HepG2 (cell line): ENCODE results near the gene PEX14. TPM values are rescaled to one million over a fixed set of nuclear protein-coding genes. Genes with fewer than 3 reads are reported as not detected.
A peak's percentile ranks its signal among the peaks of the same experiment; 100 is the strongest.

Experiments used
- ATAC-seq: fragments of 200-7000 bp; cut with Tn5 transposase; 3 replicates; pipeline ENCODE4 v1.9.1; 2020; ENCODE audit warnings: mild to moderate bottlenecking, moderate library complexity
- BruUV-seq: library from RNA; stranded (reverse); fragments of 400-500 nt; replicated peaks from 2 replicates; lab custom pipeline; 2021; lab: Mats Ljungman, UMichigan
- CTCF ChIA-PET: fragments of 300-600 bp; formaldehyde crosslinking; extraction: SDS; loops from one replicate; lab custom pipeline; 2021; ENCODE audit warnings: low total read pairs, inconsistent platforms, low intra/inter-chr PET ratio; lab: Yijun Ruan, JAX
- POLR2A ChIA-PET: fragments of 350-600 bp; sonication (Branson Sonifier 250); formaldehyde crosslinking; loops from one replicate; lab custom pipeline; 2020; ENCODE audit warnings: antibody characterized with exemption, inconsistent platforms; lab: Yijun Ruan, JAX
- DNase-seq: peaks from one replicate; pipeline ENCODE4 v3.0.0-alpha.2; 2015; ENCODE audit warnings: low spot score
- FAIRE-seq: peaks from 3 replicates; lab custom pipeline; 2011; peaks lifted over from hg19 to GRCh38; lab: Jason Lieb, UNC
- H2AFZ ChIP-seq: one replicate; pipeline ENCODE4 v1.6.1; 2011; ENCODE audit warnings: low read length, inconsistent platforms
- H3K27ac ChIP-seq: fragments of 300-600 bp; 3 replicates; pipeline ENCODE4 v1.8.0; 2011; ENCODE audit warnings: mixed run types, mild to moderate bottlenecking, mixed read lengths, low read length, inconsistent platforms; ENCODE audit not compliant: insufficient read depth; ENCODE audit errors: extremely low read length
- H3K27me3 ChIP-seq, 2 experiments: fragments of 200-600 bp in 1 of 2; 2 replicates in 1 of 2; 3 replicates in 1 of 2; pipeline versions ENCODE4 v1.6.0 to v1.8.0; 2011; ENCODE audit warnings: low read length in 2 of 2, mild to moderate bottlenecking in 2 of 2, moderate library complexity in 2 of 2, inconsistent platforms in 1 of 2; ENCODE audit not compliant: insufficient read depth in 2 of 2, control insufficient read depth in 1 of 2
- H3K36me3 ChIP-seq, 2 experiments: fragments of 200-600 bp in 1 of 2; replicated peaks in 1 of 2; 2 replicates in 1 of 2; 3 replicates in 1 of 2; pipeline versions ENCODE4 v1.5.1 to v1.8.0; 2011; ENCODE audit warnings: low read length in 2 of 2, inconsistent platforms in 1 of 2; ENCODE audit not compliant: insufficient read depth in 2 of 2, control insufficient read depth in 1 of 2
- H3K4me1 ChIP-seq: 2 replicates; pipeline ENCODE4 v1.5.1; 2012; ENCODE audit warnings: low read length, inconsistent platforms; ENCODE audit not compliant: insufficient read depth
- H3K4me2 ChIP-seq: 2 replicates; pipeline ENCODE4 v1.6.0; 2011; ENCODE audit warnings: low read depth, low read length, inconsistent platforms
- H3K4me3 ChIP-seq, 3 experiments: fragments of 200-600 bp in 1 of 3; sonication (generic), shearing (Covaris generic) in 1 of 3; replicated peaks in 1 of 3; 2 replicates each; pipeline ENCODE4 v1.5.1; 2011 to 2016; ENCODE audit warnings: low read length in 3 of 3, inconsistent platforms in 2 of 3, low read depth in 2 of 3, mild to moderate bottlenecking in 2 of 3, control low read depth in 1 of 3, mixed read lengths in 1 of 3; ENCODE audit not compliant: insufficient read depth in 1 of 3
- H3K79me2 ChIP-seq: one replicate; pipeline ENCODE4 v1.6.1; 2011; ENCODE audit warnings: low read length, inconsistent platforms; ENCODE audit not compliant: insufficient read depth
- H3K9ac ChIP-seq: 2 replicates; pipeline ENCODE4 v1.6.0; 2011; ENCODE audit warnings: mild to moderate bottlenecking, low read depth, low read length, inconsistent platforms; ENCODE audit not compliant: insufficient read depth
- H3K9me3 ChIP-seq: 2 replicates; pipeline ENCODE4 v1.5.1; 2012; ENCODE audit warnings: mild to moderate bottlenecking, low read length
- H4K20me1 ChIP-seq: 2 replicates; pipeline ENCODE4 v1.6.0; 2011; ENCODE audit warnings: inconsistent platforms, mild to moderate bottlenecking, low read length, moderate library complexity; ENCODE audit not compliant: insufficient read depth
- CTCF ChIP-seq: sonication (generic); formaldehyde crosslinking; IDR thresholded peaks from 2 replicates; pipeline ENCODE4 v1.5.0; 2020; ENCODE audit warnings: mild to moderate bottlenecking, missing genetic modification reagents, moderate library complexity
- GPN1 ChIP-seq: sonication (generic); formaldehyde crosslinking; IDR thresholded peaks from 2 replicates; pipeline ENCODE4 v1.5.1; 2020; ENCODE audit warnings: missing genetic modification reagents, borderline replicate concordance
- KLF11 ChIP-seq: IDR thresholded peaks from 2 replicates; pipeline ENCODE4 v1.6.1; 2016; ENCODE audit warnings: missing compliant biosample characterization
- RAD21 ChIP-seq: fragments of 450-650 bp; formaldehyde crosslinking; IDR thresholded peaks from 2 replicates; pipeline ENCODE4 v1.5.0; 2020; ENCODE audit warnings: mild to moderate bottlenecking
- SMC3 ChIP-seq: IDR thresholded peaks from 2 replicates; pipeline ENCODE4 v1.6.1; 2011; ENCODE audit warnings: low read length, improper control_type of control experiment
- SP2 ChIP-seq: sonication (generic); formaldehyde crosslinking; IDR thresholded peaks from 2 replicates; pipeline ENCODE4 v1.5.1; 2020; ENCODE audit warnings: mild to moderate bottlenecking, missing genetic modification reagents
- SRSF4 ChIP-seq: fragments of 200-400 bp; formaldehyde crosslinking; IDR thresholded peaks from one replicate; pipeline ENCODE4 v1.6.1; 2018; ENCODE audit warnings: mild to moderate bottlenecking, low read depth, low read length, moderate library complexity; ENCODE audit not compliant: poor library complexity, severe bottlenecking
- STAG1 ChIP-seq: sonication (generic); formaldehyde crosslinking; IDR thresholded peaks from 2 replicates; pipeline ENCODE4 v1.4.0; 2020; ENCODE audit warnings: missing genetic modification reagents
- ZFX ChIP-seq: sonication (generic); formaldehyde crosslinking; IDR thresholded peaks from 2 replicates; pipeline ENCODE4 v1.4.0; 2020; ENCODE audit warnings: mild to moderate bottlenecking, low read depth, missing genetic modification reagents, moderate library complexity
- ZNF331 ChIP-seq: sonication (generic); formaldehyde crosslinking; IDR thresholded peaks from 2 replicates; pipeline ENCODE4 v1.4.0; 2020; ENCODE audit warnings: missing genetic modification reagents
- WGBS: methylation state at CpG from one replicate; pipeline ENCODE4 v1.1.6; 2017; ENCODE audit warnings: low lambda C conversion rate; 5-methylcytosine and 5-hydroxymethylcytosine counted together
- in situ Hi-C: cut with HindIII; loops from 2 replicates; pipeline ENCODE4 v1.10.0; 2017; ENCODE audit warnings: low pct_unique_long_range_greater_than_20kb; ENCODE audit not compliant: extremely low pct_ligation_motif_present
- intact Hi-C: fragments of 100-400 bp; cut with micrococcal nuclease; formaldehyde crosslinking; loops from one replicate; pipeline ENCODE4 v1.10.0; 2022; ENCODE audit not compliant: unreplicated experiment
- polyA plus RNA-seq, 8 experiments: library from polyadenylated mRNA; depleted of rRNA in 3 of 8; stranded (reverse) in 7 of 8; unstranded in 1 of 8; fragments of >200 nt; fragmentation: Illumina TruSeq in 4 of 8; extraction: Trizol in 4 of 8; gene quantifications; 2 replicates each; pipeline versions ENCODE4 v1.2.1 to v1.2.3, GENCODE V29; 2011 to 2016; ENCODE audit warnings: low read depth in 4 of 8, missing spikeins in 1 of 8, mixed read lengths in 1 of 8; ENCODE audit not compliant: insufficient read depth in 1 of 8
- total RNA-seq, 5 experiments: library from RNA; depleted of rRNA; stranded (reverse); fragments of >200 nt; fragmentation: Illumina TruSeq; extraction: Trizol; gene quantifications; 2 replicates each; pipeline ENCODE4 v1.2.3, GENCODE V29; 2016; ENCODE audit warnings: low read depth in 1 of 5
- TF ChIP-seq, protein P1 (sequence below), 2 experiments: sonication (generic) in 1 of 2; formaldehyde crosslinking in 1 of 2; IDR thresholded peaks; 2 replicates each; pipeline versions ENCODE4 v1.4.0 to v1.6.1; 2018 to 2020; ENCODE audit warnings: missing genetic modification reagents in 2 of 2, borderline replicate concordance in 1 of 2, low read depth in 1 of 2, mild to moderate bottlenecking in 1 of 2, missing biosample characterization in 1 of 2

Gene PEX14
- total and polyA plus RNA-seq, 2 of the 13 experiments (the other 11 are each of a cell fraction or from before 2014, with no cell fraction given), result 6.5 to 9.9 TPM

GRCh38 chr1:10514490-10515235 lies 39.9 kb downstream of the PEX14 start:
- BruUV-seq, result no TSS peak
- peak; percentile 47 for DNase-seq

More at GRCh38 chr1:10514490-10515235, 39.9 kb downstream of the PEX14 start:
- Histone ChIP-seq H3K4me3 (no peak overlapping the region), H3K4me1 (peaks cover 78% of the 10 kb centered on the region), H3K79me2 (peaks cover 38% of the 10 kb centered on the region)
- 88% methylated on average over 8 of the region's 8 CpGs for WGBS
- TF ChIP-seq ZFX (CRISPR knock-in tag) (0 out of 2 replicates have a peak, but pooled peaks have one; percentile 22), GPN1 (no peak), CTCF (peak; percentile 83), SRSF4 (no peak), SP2 (CRISPR knock-in tag) (no peak), SMC3 (peak; percentile 68), ZNF331 (CRISPR knock-in tag) (no peak), RAD21 (CRISPR knock-in tag) (peak; percentile 38; the same call in 1 of the 2 replicates), STAG1 (CRISPR knock-in tag) (peak; percentile 91), KLF11 (CRISPR knock-in tag) (no peak)
- TF ChIP-seq, protein P1, sequence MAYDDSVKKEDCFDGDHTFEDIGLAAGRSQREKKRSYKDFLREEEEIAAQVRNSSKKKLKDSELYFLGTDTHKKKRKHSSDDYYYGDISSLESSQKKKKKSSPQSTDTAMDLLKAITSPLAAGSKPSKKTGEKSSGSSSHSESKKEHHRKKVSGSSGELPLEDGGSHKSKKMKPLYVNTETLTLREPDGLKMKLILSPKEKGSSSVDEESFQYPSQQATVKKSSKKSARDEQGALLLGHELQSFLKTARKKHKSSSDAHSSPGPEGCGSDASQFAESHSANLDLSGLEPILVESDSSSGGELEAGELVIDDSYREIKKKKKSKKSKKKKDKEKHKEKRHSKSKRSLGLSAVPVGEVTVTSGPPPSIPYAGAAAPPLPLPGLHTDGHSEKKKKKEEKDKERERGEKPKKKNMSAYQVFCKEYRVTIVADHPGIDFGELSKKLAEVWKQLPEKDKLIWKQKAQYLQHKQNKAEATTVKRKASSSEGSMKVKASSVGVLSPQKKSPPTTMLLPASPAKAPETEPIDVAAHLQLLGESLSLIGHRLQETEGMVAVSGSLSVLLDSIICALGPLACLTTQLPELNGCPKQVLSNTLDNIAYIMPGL (CRISPR knock-in tag; IDR thresholded peaks at IDR 0.05; ENCODE audit: borderline replicate concordance in 1 of 2, low read depth in 1 of 2), result no peak
- TF ChIP-seq, all 625 proteins: peak for 5
- FAIRE-seq (peak; percentile 88), ATAC-seq (peak; percentile 46)
- CTCF ChIA-PET, result interaction anchor here (1.6 kb wide), 1 partner anchor 352 kb away, joined by 9 read pairs; no protein-coding TSS in a partner anchor
- H3K27me3 ChIP-seq, result no peaks in the 10 kb centered on the region
- H3K27ac ChIP-seq, result no peak overlapping the region
- no peak overlapping the region for H2AFZ ChIP-seq
- intact Hi-C loops, result loop anchor here (1.0 to 10.0 kb wide), 4 partner anchors 80 to 274 kb away; no protein-coding TSS in a partner anchor
- no peak overlapping the region for H3K9ac ChIP-seq
- peaks cover 0 to 3% of the 10 kb centered on the region in 2 experiments; a peak in 1 of 5 replicates for H3K36me3 ChIP-seq
- POLR2A ChIA-PET, result no interaction called here
- no peak overlapping the region for H3K4me2 ChIP-seq
- in situ Hi-C loops, result loop anchor here (5.0 kb wide), 2 partner anchors 273 to 353 kb away; no protein-coding TSS in a partner anchor
- peaks cover 21% of the 10 kb centered on the region for H4K20me1 ChIP-seq
- H3K9me3 ChIP-seq, result no peaks in the 10 kb centered on the region
